Nephron progenitor cell (in vitro differentiated cells): ENCODE results near the gene SLC22A1.

Source experiments
- DNase-seq: peaks from one replicate; pipeline ENCODE4 v3.0.0; 2021
- H3K27ac Mint-ChIP-seq: 2 replicates; pipeline ENCODE4 v1.8.0; 2021; ENCODE audit warnings: mild to moderate bottlenecking, moderate library complexity, mixed read lengths
- H3K27me3 Mint-ChIP-seq: 2 replicates; pipeline ENCODE4 v1.8.0; 2021; ENCODE audit warnings: mild to moderate bottlenecking, low read depth, mixed read lengths; ENCODE audit not compliant: poor library complexity
- H3K36me3 Mint-ChIP-seq: 2 replicates; pipeline ENCODE4 v1.8.0; 2021; ENCODE audit warnings: low read depth, mixed read lengths
- H3K4me1 Mint-ChIP-seq: 2 replicates; pipeline ENCODE4 v1.8.0; 2021; ENCODE audit warnings: mixed read lengths
- H3K4me3 Mint-ChIP-seq: 2 replicates; pipeline ENCODE4 v1.8.0; 2021; ENCODE audit warnings: mild to moderate bottlenecking, moderate library complexity, mixed read lengths
- H3K9me3 Mint-ChIP-seq: 2 replicates; pipeline ENCODE4 v1.8.0; 2021; ENCODE audit warnings: mild to moderate bottlenecking, moderate library complexity, mixed read lengths
- CTCF ChIP-seq: fragments of 200-600 bp; sonication (generic); IDR thresholded peaks from 2 replicates; pipeline ENCODE4 v1.5.0; 2021; ENCODE audit warnings: antibody characterized with exemption

SLC22A1 gene

GRCh38 chr6:160202411-160202810, 80.8 kb downstream of the SLC22A1 start:
- no peak for DNase-seq
- no peak for TF ChIP-seq CTCF
- Mint-ChIP-seq H3K4me3 (no peak overlapping the region), H3K27me3 (peaks cover 8% of the 10 kb centered on the region), H3K36me3 (no peaks in the 10 kb centered on the region), H3K4me1 (peaks cover 28% of the 10 kb centered on the region), H3K27ac (no peak overlapping the region), H3K9me3 (peaks cover 20% of the 10 kb centered on the region)

- peaks cover 20% of the 10 kb centered on the region for H3K9me3 Mint-ChIP-seq
- H3K4me1 Mint-ChIP-seq, result peaks cover 28% of the 10 kb centered on the region
Measured at GRCh38 chr6:160203076-160203475, 81.5 kb downstream of the SLC22A1 start.

GRCh38 chr6:160203522-160203921, 81.9 kb downstream of the SLC22A1 start:
- H3K27me3 Mint-ChIP-seq, result peaks cover 4% of the 10 kb centered on the region
- TF ChIP-seq CTCF, result no peak
- no peak overlapping the region for H3K27ac Mint-ChIP-seq
- no peak for DNase-seq
- no peaks in the 10 kb centered on the region for H3K36me3 Mint-ChIP-seq
- peaks cover 23% of the 10 kb centered on the region for H3K9me3 Mint-ChIP-seq
- no peak overlapping the region for H3K4me3 Mint-ChIP-seq
- H3K4me1 Mint-ChIP-seq, result peaks cover 26% of the 10 kb centered on the region

More at GRCh38 chr6:160203076-160203475, 81.5 kb downstream of the SLC22A1 start:
- no peak overlapping the region for H3K4me3 Mint-ChIP-seq
- H3K27ac Mint-ChIP-seq, result no peak overlapping the region
- peaks cover 4% of the 10 kb centered on the region for H3K27me3 Mint-ChIP-seq
- no peak for TF ChIP-seq CTCF
- no peaks in the 10 kb centered on the region for H3K36me3 Mint-ChIP-seq
- DNase-seq, result no peak

GRCh38 chr6:160203953-160204352, 82.3 kb downstream of the SLC22A1 start:
- H3K27ac Mint-ChIP-seq, result no peak overlapping the region
- TF ChIP-seq CTCF, result no peak
- peaks cover 22% of the 10 kb centered on the region for H3K4me1 Mint-ChIP-seq
- H3K36me3 Mint-ChIP-seq, result no peaks in the 10 kb centered on the region
- H3K9me3 Mint-ChIP-seq, result peaks cover 28% of the 10 kb centered on the region
- peaks cover 4% of the 10 kb centered on the region for H3K27me3 Mint-ChIP-seq
- no peak for DNase-seq
- H3K4me3 Mint-ChIP-seq, result no peak overlapping the region

- no peak for DNase-seq
- no peaks in the 10 kb centered on the region for H3K36me3 Mint-ChIP-seq
- no peak overlapping the region for H3K4me3 Mint-ChIP-seq
- no peak overlapping the region for H3K27ac Mint-ChIP-seq
- peaks cover 4% of the 10 kb centered on the region for H3K27me3 Mint-ChIP-seq
- peaks cover 34% of the 10 kb centered on the region for H3K9me3 Mint-ChIP-seq
- H3K4me1 Mint-ChIP-seq, result peaks cover 20% of the 10 kb centered on the region
- TF ChIP-seq CTCF, result no peak
Measured at GRCh38 chr6:160204710-160205109, 83.1 kb downstream of the SLC22A1 start.

GRCh38 chr6:160207618-160208017, 86.0 kb downstream of the SLC22A1 start:
- Mint-ChIP-seq H3K4me1 (no peaks in the 10 kb centered on the region), H3K4me3 (no peak overlapping the region), H3K27ac (no peak overlapping the region), H3K9me3 (peaks cover 56% of the 10 kb centered on the region), H3K27me3 (peaks cover 4% of the 10 kb centered on the region), H3K36me3 (no peaks in the 10 kb centered on the region)
- TF ChIP-seq CTCF, result no peak
- DNase-seq, result no peak
